Type B pancreatic cell (in vitro differentiated cells): ENCODE data around the gene GON4L. TPM values are rescaled to one million over a fixed set of nuclear protein-coding genes. Genes with fewer than 3 reads are reported as not detected.

Experiments used
- DNase-seq: peaks from one replicate; pipeline ENCODE4 v3.0.0; 2021; ENCODE audit warnings: mixed read lengths; ENCODE audit not compliant: unreplicated experiment; ENCODE audit errors: extremely low spot score
- H3K27ac Mint-ChIP-seq: 2 replicates; pipeline ENCODE4 v1.8.0; 2021; ENCODE audit warnings: mild to moderate bottlenecking, mixed read lengths
- H3K27me3 Mint-ChIP-seq: 2 replicates; pipeline ENCODE4 v1.8.0; 2021; ENCODE audit warnings: mixed read lengths
- H3K36me3 Mint-ChIP-seq: 2 replicates; pipeline ENCODE4 v1.8.0; 2021; ENCODE audit warnings: mixed read lengths
- H3K4me1 Mint-ChIP-seq: one replicate; pipeline ENCODE4 v1.8.0; 2021; ENCODE audit warnings: mixed read lengths; ENCODE audit not compliant: unreplicated experiment
- H3K4me3 Mint-ChIP-seq: 2 replicates; pipeline ENCODE4 v1.8.0; 2021; ENCODE audit warnings: mild to moderate bottlenecking, mixed read lengths
- H3K9me3 Mint-ChIP-seq: 2 replicates; pipeline ENCODE4 v1.8.0; 2021; ENCODE audit warnings: mixed read lengths
- total RNA-seq: library from RNA; stranded (reverse); gene quantifications from 2 replicates; pipeline ENCODE4 v1.2.1, GENCODE V29; 2021; ENCODE audit warnings: low replicate concordance
- TF ChIP-seq, protein P1 (sequence below): fragments of 200-600 bp; sonication (generic); conservative IDR thresholded peaks from 2 replicates; pipeline ENCODE4 v1.5.0; 2021; ENCODE audit warnings: antibody characterized with exemption, mild to moderate bottlenecking

Gene GON4L
- total RNA-seq, 1 donor from 2014 or later = 59.3 TPM

DNA sequence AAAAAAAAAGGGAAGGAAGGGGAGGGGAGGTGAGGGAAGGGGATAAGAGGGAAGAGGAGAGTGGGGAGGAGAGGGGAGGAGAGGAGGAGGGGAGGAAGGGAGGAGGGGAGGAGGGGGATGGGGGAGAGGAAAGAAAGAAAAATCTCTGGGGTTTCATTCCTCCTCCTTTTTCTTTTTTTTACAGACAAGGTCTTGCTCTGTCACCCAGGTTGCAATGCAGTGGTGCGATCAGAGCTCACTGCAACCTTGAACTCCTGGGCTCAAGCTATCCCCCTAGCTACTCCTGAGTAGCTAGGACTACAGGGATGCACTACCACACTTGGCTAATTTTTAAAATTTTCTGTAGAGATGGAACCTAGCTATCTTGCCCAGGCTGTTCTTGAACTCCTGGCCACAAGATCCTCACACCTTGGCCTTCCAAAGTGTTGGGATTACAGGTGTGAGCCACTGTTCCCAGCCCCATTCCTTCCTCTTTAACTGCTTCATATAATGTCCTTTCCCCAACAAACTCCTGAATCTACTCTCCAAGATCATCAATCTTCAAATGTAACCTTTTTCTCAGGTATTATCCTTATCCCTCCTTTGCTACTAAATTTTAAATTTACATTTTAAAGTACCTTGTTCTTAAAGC lies 23.2 kb downstream of the GON4L start:
- no peaks in the 10 kb centered on the region for H3K27me3 Mint-ChIP-seq
- H3K27ac Mint-ChIP-seq = peak overlapping the region; percentile 46
- TF ChIP-seq, protein P1, sequence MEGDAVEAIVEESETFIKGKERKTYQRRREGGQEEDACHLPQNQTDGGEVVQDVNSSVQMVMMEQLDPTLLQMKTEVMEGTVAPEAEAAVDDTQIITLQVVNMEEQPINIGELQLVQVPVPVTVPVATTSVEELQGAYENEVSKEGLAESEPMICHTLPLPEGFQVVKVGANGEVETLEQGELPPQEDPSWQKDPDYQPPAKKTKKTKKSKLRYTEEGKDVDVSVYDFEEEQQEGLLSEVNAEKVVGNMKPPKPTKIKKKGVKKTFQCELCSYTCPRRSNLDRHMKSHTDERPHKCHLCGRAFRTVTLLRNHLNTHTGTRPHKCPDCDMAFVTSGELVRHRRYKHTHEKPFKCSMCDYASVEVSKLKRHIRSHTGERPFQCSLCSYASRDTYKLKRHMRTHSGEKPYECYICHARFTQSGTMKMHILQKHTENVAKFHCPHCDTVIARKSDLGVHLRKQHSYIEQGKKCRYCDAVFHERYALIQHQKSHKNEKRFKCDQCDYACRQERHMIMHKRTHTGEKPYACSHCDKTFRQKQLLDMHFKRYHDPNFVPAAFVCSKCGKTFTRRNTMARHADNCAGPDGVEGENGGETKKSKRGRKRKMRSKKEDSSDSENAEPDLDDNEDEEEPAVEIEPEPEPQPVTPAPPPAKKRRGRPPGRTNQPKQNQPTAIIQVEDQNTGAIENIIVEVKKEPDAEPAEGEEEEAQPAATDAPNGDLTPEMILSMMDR = no peak
- peaks cover 5% of the 10 kb centered on the region for H3K9me3 Mint-ChIP-seq
- peak overlapping the region; percentile 57 for H3K4me3 Mint-ChIP-seq
- DNase-seq = peak; percentile 18
- H3K4me1 Mint-ChIP-seq = peaks cover 13% of the 10 kb centered on the region
- H3K36me3 Mint-ChIP-seq = peaks cover 18% of the 10 kb centered on the region

DNA sequence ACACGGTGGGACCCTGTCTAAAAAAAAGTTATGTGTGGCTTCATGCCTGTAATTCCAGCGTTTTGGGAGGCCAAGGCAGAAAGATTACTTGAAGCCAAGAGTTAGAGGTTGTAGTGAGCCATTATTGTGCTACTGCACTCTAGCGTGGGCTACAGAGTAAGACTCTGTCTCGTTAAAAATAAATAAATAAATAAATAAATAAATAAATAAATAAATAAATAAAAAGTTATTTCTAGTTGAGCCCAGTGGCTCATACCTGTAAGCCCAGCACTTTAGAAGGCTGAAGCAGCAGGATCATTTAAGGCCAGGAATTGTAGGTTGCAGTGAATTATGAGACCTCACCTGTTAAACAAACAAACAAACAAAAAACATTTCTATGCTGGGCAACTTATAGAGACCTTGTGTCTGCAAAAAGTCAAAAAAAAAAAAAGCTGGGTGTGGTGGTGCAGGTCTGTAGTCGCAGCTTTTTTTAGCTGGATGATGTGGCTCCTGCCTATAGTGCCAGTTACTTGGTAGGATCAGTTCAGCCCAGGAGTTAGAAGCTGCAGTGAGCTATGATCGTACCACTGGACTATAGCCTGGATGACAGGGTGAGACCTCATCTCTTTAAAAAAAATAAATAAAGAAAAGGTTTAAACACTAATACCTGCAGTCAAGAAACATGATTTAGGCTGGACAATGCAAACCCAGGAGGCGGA lies 25.6 kb downstream of the GON4L start:
- H3K9me3 Mint-ChIP-seq = peaks cover 1% of the 10 kb centered on the region
- no peak overlapping the region for H3K27ac Mint-ChIP-seq
- peaks cover 9% of the 10 kb centered on the region for H3K4me1 Mint-ChIP-seq
- TF ChIP-seq, protein P1 = no peak
- no peak for DNase-seq
- peaks cover 17% of the 10 kb centered on the region for H3K36me3 Mint-ChIP-seq
- H3K27me3 Mint-ChIP-seq = no peaks in the 10 kb centered on the region
- no peak overlapping the region for H3K4me3 Mint-ChIP-seq

DNA sequence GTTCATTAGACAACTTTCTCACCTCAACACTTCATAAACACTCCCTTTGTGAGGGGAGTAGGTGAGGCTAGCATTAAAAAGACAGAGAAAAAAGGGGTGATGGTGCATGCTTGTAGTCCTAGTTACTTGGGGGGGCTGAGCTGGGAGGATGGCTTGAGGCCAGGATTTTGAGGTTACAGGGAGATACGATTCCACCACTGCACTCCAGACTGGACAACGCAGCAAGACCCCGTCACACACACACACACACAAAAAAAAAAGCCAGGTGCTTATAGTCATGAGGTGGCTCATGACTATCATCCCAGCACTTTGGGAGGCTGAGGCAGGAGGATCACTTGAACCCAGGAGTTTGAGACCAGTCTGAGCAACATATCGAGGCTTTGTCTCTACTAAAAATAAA lies 29.6 kb downstream of the GON4L start:
- H3K36me3 Mint-ChIP-seq = peaks cover 9% of the 10 kb centered on the region
- no peaks in the 10 kb centered on the region for H3K27me3 Mint-ChIP-seq
- H3K9me3 Mint-ChIP-seq = no peaks in the 10 kb centered on the region
- H3K4me1 Mint-ChIP-seq = peaks cover 3% of the 10 kb centered on the region
- TF ChIP-seq, protein P1 = no peak
- peak; percentile 4 for DNase-seq
- no peak overlapping the region for H3K4me3 Mint-ChIP-seq
- H3K27ac Mint-ChIP-seq = no peak overlapping the region

DNA sequence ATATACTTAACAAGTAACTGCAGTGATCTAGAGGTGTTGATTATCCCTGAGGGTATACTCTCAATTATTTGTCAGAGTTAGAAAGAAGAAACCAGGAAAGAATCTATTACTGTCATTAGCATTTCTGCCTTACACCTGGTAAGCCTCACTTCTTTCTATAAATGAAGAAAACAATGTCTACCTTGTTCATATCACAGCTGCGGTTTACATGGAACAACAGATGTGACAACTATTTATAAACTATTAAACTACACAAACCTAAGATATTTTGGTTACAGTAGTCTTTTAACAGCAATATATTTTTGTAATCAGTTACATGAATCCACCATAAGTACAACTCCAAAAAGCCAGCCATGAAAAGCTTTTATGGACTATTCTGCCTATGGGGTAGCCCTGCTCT lies 40.7 kb downstream of the GON4L start:
- DNase-seq = no peak
- peaks cover 29% of the 10 kb centered on the region for H3K36me3 Mint-ChIP-seq
- TF ChIP-seq, protein P1 = no peak

DNA sequence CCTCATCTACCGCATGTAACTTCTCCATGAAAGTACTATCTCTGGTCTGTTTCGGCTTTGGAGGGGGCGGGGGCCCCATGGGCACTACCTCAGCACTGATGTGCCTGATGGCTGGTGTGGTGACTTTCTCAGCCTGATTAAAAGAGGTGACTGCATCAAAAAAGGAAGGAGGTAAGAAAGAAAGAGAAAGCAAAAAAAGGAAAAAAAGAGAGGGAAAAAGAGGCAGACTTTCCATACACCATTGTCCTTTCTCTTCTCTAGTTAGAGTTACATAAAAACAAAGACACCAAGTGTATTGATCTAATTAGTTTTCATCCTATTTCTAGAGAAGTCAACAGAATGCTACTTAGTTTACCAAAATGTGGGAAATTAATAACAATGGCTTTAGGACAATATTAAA lies 43.3 kb downstream of the GON4L start:
- no peaks in the 10 kb centered on the region for H3K4me1 Mint-ChIP-seq
- no peak overlapping the region for H3K27ac Mint-ChIP-seq
- H3K36me3 Mint-ChIP-seq = peaks cover 19% of the 10 kb centered on the region
- no peaks in the 10 kb centered on the region for H3K9me3 Mint-ChIP-seq
- no peaks in the 10 kb centered on the region for H3K27me3 Mint-ChIP-seq
- TF ChIP-seq, protein P1 = no peak
- H3K4me3 Mint-ChIP-seq = no peak overlapping the region
- no peak for DNase-seq

More for the DNA sequence above, 40.7 kb downstream of the GON4L start:
- no peak overlapping the region for H3K4me3 Mint-ChIP-seq
- no peak overlapping the region for H3K27ac Mint-ChIP-seq
- H3K4me1 Mint-ChIP-seq = no peaks in the 10 kb centered on the region
- no peaks in the 10 kb centered on the region for H3K27me3 Mint-ChIP-seq
- no peaks in the 10 kb centered on the region for H3K9me3 Mint-ChIP-seq
